ENCODE measurements around the gene ZIM2. TPM values are rescaled to one million over a fixed set of nuclear protein-coding genes. Genes with fewer than 3 reads are reported as not detected.

Gene ZIM2
- total RNA-seq, 1 donor from 2014 or later, result not detected

- Mint-ChIP-seq H3K27me3 (ENCODE audit: unreplicated experiment) (peaks cover 13% of the 10 kb centered on the region), H3K9me3 (ENCODE audit: unreplicated experiment) (peaks cover 61% of the 10 kb centered on the region), H3K4me1 (ENCODE audit: unreplicated experiment) (no peaks in the 10 kb centered on the region), H3K27ac (ENCODE audit: unreplicated experiment) (no peak overlapping the region), H3K36me3 (ENCODE audit: low read depth, unreplicated experiment) (peaks cover 39% of the 10 kb centered on the region), H3K4me3 (ENCODE audit: unreplicated experiment) (peak overlapping the region; percentile 51)
- no peak for DNase-seq (ENCODE audit: low spot score)
- no peak for TF ChIP-seq CTCF (IDR thresholded peaks at IDR 0.05; ENCODE audit: unreplicated experiment)
Measured at GRCh38 chr19:56837004-56837403, 3.5 kb downstream of the ZIM2 start.

- Mint-ChIP-seq H3K9me3 (ENCODE audit: unreplicated experiment) (peaks cover 59% of the 10 kb centered on the region), H3K27ac (ENCODE audit: unreplicated experiment) (no peak overlapping the region), H3K4me3 (ENCODE audit: unreplicated experiment) (no peak overlapping the region), H3K4me1 (ENCODE audit: unreplicated experiment) (no peaks in the 10 kb centered on the region), H3K36me3 (ENCODE audit: low read depth, unreplicated experiment) (peaks cover 36% of the 10 kb centered on the region), H3K27me3 (ENCODE audit: unreplicated experiment) (peaks cover 12% of the 10 kb centered on the region)
- no peak for TF ChIP-seq CTCF (IDR thresholded peaks at IDR 0.05; ENCODE audit: unreplicated experiment)
- no peak for DNase-seq (ENCODE audit: low spot score)
Measured at GRCh38 chr19:56836059-56836458, 4.5 kb downstream of the ZIM2 start.

- peaks cover 32% of the 10 kb centered on the region for H3K36me3 Mint-ChIP-seq (ENCODE audit: low read depth, unreplicated experiment)
- no peak for DNase-seq (ENCODE audit: low spot score)
Measured at GRCh38 chr19:56835401-56835800, 5.1 kb downstream of the ZIM2 start.

GRCh38 chr19:56834564-56835375 is 5.8 kb downstream of the ZIM2 start:
- peaks cover 32% of the 10 kb centered on the region for H3K36me3 Mint-ChIP-seq (ENCODE audit: low read depth, unreplicated experiment)

More at GRCh38 chr19:56835401-56835800, 5.1 kb downstream of the ZIM2 start:
- peak overlapping the region; percentile 35 for H3K4me3 Mint-ChIP-seq (ENCODE audit: unreplicated experiment)
- TF ChIP-seq CTCF (IDR thresholded peaks at IDR 0.05; ENCODE audit: unreplicated experiment), result no peak
- no peaks in the 10 kb centered on the region for H3K4me1 Mint-ChIP-seq (ENCODE audit: unreplicated experiment)
- H3K27me3 Mint-ChIP-seq (ENCODE audit: unreplicated experiment), result peaks cover 9% of the 10 kb centered on the region
- no peak overlapping the region for H3K27ac Mint-ChIP-seq (ENCODE audit: unreplicated experiment)
- peaks cover 57% of the 10 kb centered on the region for H3K9me3 Mint-ChIP-seq (ENCODE audit: unreplicated experiment)

More at GRCh38 chr19:56834564-56835375, 5.8 kb downstream of the ZIM2 start:
- no peak for TF ChIP-seq CTCF (IDR thresholded peaks at IDR 0.05; ENCODE audit: unreplicated experiment)
- Mint-ChIP-seq H3K27me3 (ENCODE audit: unreplicated experiment) (peaks cover 9% of the 10 kb centered on the region), H3K4me1 (ENCODE audit: unreplicated experiment) (no peaks in the 10 kb centered on the region), H3K9me3 (ENCODE audit: unreplicated experiment) (peaks cover 63% of the 10 kb centered on the region), H3K27ac (ENCODE audit: unreplicated experiment) (no peak overlapping the region), H3K4me3 (ENCODE audit: unreplicated experiment) (peak overlapping the region; percentile 35)
- no peak for DNase-seq (ENCODE audit: low spot score)
